Naive thymus-derived CD4-positive, alpha-beta T cell (primary cell): ENCODE data around the gene MSTN. TPM values are rescaled to one million over a fixed set of nuclear protein-coding genes. Genes with fewer than 3 reads are reported as not detected.

Source experiments
- ATAC-seq: fragments of 150-1000 bp; cut with Tn5 transposase; 2 replicates; pipeline ENCODE4 v1.10.0; 2021; ENCODE audit warnings: mild to moderate bottlenecking, moderate library complexity
- CTCF ChIA-PET: fragments of 350-600 bp; sonication (Branson Sonifier 250); formaldehyde crosslinking; loops from one replicate; lab custom pipeline; 2021; ENCODE audit warnings: antibody characterized with exemption; lab: Charles Lee
- POLR2A ChIA-PET: fragments of 350-600 bp; sonication (Branson Sonifier 250); formaldehyde crosslinking; loops from one replicate; lab custom pipeline; 2021; ENCODE audit warnings: antibody characterized with exemption, inconsistent platforms; lab: Charles Lee
- DNase-seq, 9 donors: peaks; one replicate each; pipeline versions ENCODE4 v3.0.0 to v3.0.0-alpha.2; 2020 to 2022; ENCODE audit warnings: mixed read lengths in 1 of 9
- H3K27ac ChIP-seq: one replicate; pipeline ENCODE4 v1.7.0; 2013; ENCODE audit warnings: mild to moderate bottlenecking, low read depth, low read length, moderate library complexity
- H3K27me3 ChIP-seq, 2 donors: one replicate each; pipeline ENCODE4 v1.7.0; 2013; ENCODE audit warnings: low read length in 2 of 2, mild to moderate bottlenecking in 2 of 2, moderate library complexity in 2 of 2; ENCODE audit not compliant: control insufficient read depth in 2 of 2, insufficient read depth in 2 of 2
- H3K36me3 ChIP-seq, 3 experiments: 1 replicate in 2 of 3; 2 replicates in 1 of 3; pipeline ENCODE4 v1.7.0; 2013; ENCODE audit warnings: low read length in 3 of 3, mild to moderate bottlenecking in 3 of 3, moderate library complexity in 1 of 3; ENCODE audit not compliant: insufficient read depth in 3 of 3, control insufficient read depth in 2 of 3
- H3K4me1 ChIP-seq, 2 donors: one replicate each; pipeline ENCODE4 v1.7.0; 2013; ENCODE audit warnings: low read length in 2 of 2, mild to moderate bottlenecking in 2 of 2, moderate library complexity in 1 of 2; ENCODE audit not compliant: control insufficient read depth in 2 of 2, insufficient read depth in 2 of 2
- H3K4me3 ChIP-seq: 2 replicates; pipeline ENCODE4 v1.7.0; 2013; ENCODE audit warnings: mild to moderate bottlenecking, low read length
- H3K9me3 ChIP-seq, 3 experiments: 1 replicate in 2 of 3; 2 replicates in 1 of 3; pipeline ENCODE4 v1.7.0; 2013; ENCODE audit warnings: low read length in 3 of 3; ENCODE audit not compliant: control insufficient read depth in 2 of 3
- H3K27ac Mint-ChIP-seq, 9 donors: one replicate each; pipeline ENCODE4 v1.8.0; 2020 to 2022; ENCODE audit warnings: mixed read lengths in 9 of 9, mild to moderate bottlenecking in 8 of 9, moderate library complexity in 5 of 9, inconsistent platforms in 2 of 9
- H3K27me3 Mint-ChIP-seq, 5 donors: one replicate each; pipeline ENCODE4 v1.8.0; 2021 to 2022; ENCODE audit warnings: mixed read lengths in 5 of 5, mild to moderate bottlenecking in 1 of 5
- H3K36me3 Mint-ChIP-seq, 5 donors: one replicate each; pipeline ENCODE4 v1.8.0; 2020 to 2022; ENCODE audit warnings: mixed read lengths in 5 of 5, mild to moderate bottlenecking in 3 of 5, inconsistent platforms in 1 of 5
- H3K4me1 Mint-ChIP-seq, 7 donors: one replicate each; pipeline ENCODE4 v1.8.0; 2020 to 2022; ENCODE audit warnings: mixed read lengths in 7 of 7, mild to moderate bottlenecking in 3 of 7, inconsistent platforms in 1 of 7
- H3K4me3 Mint-ChIP-seq, 10 donors: one replicate each; pipeline ENCODE4 v1.8.0; 2020 to 2022; ENCODE audit warnings: mild to moderate bottlenecking in 10 of 10, mixed read lengths in 10 of 10, moderate library complexity in 6 of 10, inconsistent platforms in 2 of 10
- H3K9me3 Mint-ChIP-seq, 11 donors: one replicate each; pipeline ENCODE4 v1.8.0; 2020 to 2022; ENCODE audit warnings: mixed read lengths in 11 of 11, mild to moderate bottlenecking in 4 of 11, inconsistent platforms in 1 of 11, moderate library complexity in 1 of 11
- intact Hi-C, 2 donors: fragments of 100-400 bp; cut with micrococcal nuclease; formaldehyde crosslinking; loops; one replicate each; pipeline ENCODE4 v1.15.1; 2023
- polyA plus RNA-seq, 2 donors: library from polyadenylated mRNA; unstranded; fragments of 300-500 nt; fragmentation: Illumina TruSeq; gene quantifications; one replicate each; pipeline ENCODE4 v1.2.3, GENCODE V29; 2021
- total RNA-seq, 6 experiments: library from RNA in 5 of 6; stranded (reverse) in 5 of 6; gene quantifications; 1 replicate in 5 of 6; 2 replicates in 1 of 6; pipeline ENCODE4 v1.2.3 and lab custom pipeline; 2021 to 2026

Gene MSTN
- total and polyA plus RNA-seq, 7 experiments from 2014 or later: 0.10 to 0.29 (median 0.19) TPM; not detected in 4

GRCh38 chr2:190103144-190103543 lies 40.6 kb upstream of the MSTN start:
- H3K4me1 Mint-ChIP-seq: peaks cover 0 to 7% (median 0%) of the 10 kb centered on the region in 7 donors
- DNase-seq (no peak), ATAC-seq (no peak)
- Histone ChIP-seq H3K4me3 (no peak overlapping the region), H3K27me3 (no peaks in the 10 kb centered on the region), H3K36me3 (no peaks in the 10 kb centered on the region), H3K4me1 (no peaks in the 10 kb centered on the region), H3K27ac (no peak overlapping the region), H3K9me3 (no peaks in the 10 kb centered on the region)
- CTCF ChIA-PET: no interaction called here
- POLR2A ChIA-PET: no interaction called here
- H3K27me3 Mint-ChIP-seq: peaks cover 0 to 19% (median 15%) of the 10 kb centered on the region in 5 donors
- H3K27ac Mint-ChIP-seq: no peak overlapping the region
- no peak overlapping the region for H3K4me3 Mint-ChIP-seq
- H3K9me3 Mint-ChIP-seq: peaks cover 0 to 10% (median 4%) of the 10 kb centered on the region in 11 donors
- H3K36me3 Mint-ChIP-seq: peaks cover 0 to 9% (median 2%) of the 10 kb centered on the region in 5 donors
- intact Hi-C loops: no loop called here

GRCh38 chr2:190099890-190100697 lies 37.6 kb upstream of the MSTN start:
- Mint-ChIP-seq H3K36me3 (peaks cover 0 to 9% (median 2%) of the 10 kb centered on the region in 5 donors), H3K4me3 (no peak overlapping the region), H3K27me3 (peaks cover 0 to 19% (median 5%) of the 10 kb centered on the region in 5 donors), H3K27ac (no peak overlapping the region), H3K4me1 (peaks cover 0 to 7% (median 0%) of the 10 kb centered on the region in 7 donors), H3K9me3 (peaks cover 0 to 10% (median 4%) of the 10 kb centered on the region in 11 donors)
- intact Hi-C loops: no loop called here
- Histone ChIP-seq H3K4me1 (no peaks in the 10 kb centered on the region), H3K27me3 (no peaks in the 10 kb centered on the region), H3K36me3 (no peaks in the 10 kb centered on the region), H3K9me3 (no peaks in the 10 kb centered on the region), H3K4me3 (no peak overlapping the region), H3K27ac (no peak overlapping the region)
- DNase-seq: no peak
- POLR2A ChIA-PET: no interaction called here
- CTCF ChIA-PET: no interaction called here
- no peak for ATAC-seq

GRCh38 chr2:190098851-190099250 lies 36.3 kb upstream of the MSTN start:
- H3K27me3 Mint-ChIP-seq: peaks cover 0 to 19% (median 5%) of the 10 kb centered on the region in 5 donors
- no peaks in the 10 kb centered on the region for H3K9me3 ChIP-seq
- no peaks in the 10 kb centered on the region for H3K36me3 ChIP-seq
- no peak overlapping the region for H3K27ac ChIP-seq
- H3K27me3 ChIP-seq: no peaks in the 10 kb centered on the region
- peaks cover 0 to 7% (median 0%) of the 10 kb centered on the region in 7 donors for H3K4me1 Mint-ChIP-seq
- CTCF ChIA-PET: interaction anchor here (0.6 kb wide), 1 partner anchor 1153 kb away, joined by 4 read pairs; no protein-coding TSS in a partner anchor
- intact Hi-C loops: no loop called here
- no peak for ATAC-seq
- no peak for DNase-seq
- H3K36me3 Mint-ChIP-seq: peaks cover 0 to 9% (median 2%) of the 10 kb centered on the region in 5 donors
- POLR2A ChIA-PET: no interaction called here
- H3K4me3 Mint-ChIP-seq: no peak overlapping the region
- no peak overlapping the region for H3K4me3 ChIP-seq
- H3K27ac Mint-ChIP-seq: peak overlapping the region in 1 of 9 donors; percentile 17
- H3K4me1 ChIP-seq: no peaks in the 10 kb centered on the region
- peaks cover 0 to 10% (median 4%) of the 10 kb centered on the region in 11 donors for H3K9me3 Mint-ChIP-seq

- POLR2A ChIA-PET: no interaction called here
- intact Hi-C loops: no loop called here
- CTCF ChIA-PET: no interaction called here
- H3K4me1 Mint-ChIP-seq: peaks cover 0 to 7% (median 0%) of the 10 kb centered on the region in 7 donors
- H3K9me3 Mint-ChIP-seq: peaks cover 0 to 7% (median 4%) of the 10 kb centered on the region in 11 donors
- H3K4me3 Mint-ChIP-seq: no peak overlapping the region
- H3K27ac Mint-ChIP-seq: no peak overlapping the region
- H3K36me3 Mint-ChIP-seq: peaks cover 0 to 9% (median 2%) of the 10 kb centered on the region in 5 donors
- no peaks in the 10 kb centered on the region for H3K27me3 ChIP-seq
- no peaks in the 10 kb centered on the region for H3K36me3 ChIP-seq
- H3K4me3 ChIP-seq: no peak overlapping the region
- ATAC-seq (no peak), DNase-seq (no peak)
- H3K27ac ChIP-seq: no peak overlapping the region
- peaks cover 0 to 6% (median 0%) of the 10 kb centered on the region in 5 donors for H3K27me3 Mint-ChIP-seq
- no peaks in the 10 kb centered on the region for H3K4me1 ChIP-seq
- H3K9me3 ChIP-seq: no peaks in the 10 kb centered on the region
Measured at GRCh38 chr2:190097115-190097514, 34.6 kb upstream of the MSTN start.

GRCh38 chr2:190094316-190094871 lies 31.9 kb upstream of the MSTN start:
- Histone ChIP-seq H3K27ac (no peak overlapping the region), H3K36me3 (no peaks in the 10 kb centered on the region), H3K4me3 (no peak overlapping the region), H3K4me1 (no peaks in the 10 kb centered on the region), H3K27me3 (no peaks in the 10 kb centered on the region), H3K9me3 (no peaks in the 10 kb centered on the region)
- no peak for DNase-seq
- Mint-ChIP-seq H3K27me3 (no peaks in the 10 kb centered on the region), H3K9me3 (peaks cover 0 to 4% (median 0%) of the 10 kb centered on the region in 11 donors), H3K36me3 (no peaks in the 10 kb centered on the region), H3K4me1 (peaks cover 0 to 7% (median 0%) of the 10 kb centered on the region in 7 donors), H3K4me3 (no peak overlapping the region), H3K27ac (no peak overlapping the region)
- no peak for ATAC-seq
- intact Hi-C loops: no loop called here
- CTCF ChIA-PET: no interaction called here
- POLR2A ChIA-PET: no interaction called here

- Mint-ChIP-seq H3K9me3 (peaks cover 0 to 3% (median 0%) of the 10 kb centered on the region in 11 donors), H3K4me1 (peaks cover 0 to 3% (median 0%) of the 10 kb centered on the region in 7 donors), H3K27me3 (no peaks in the 10 kb centered on the region), H3K36me3 (no peaks in the 10 kb centered on the region), H3K27ac (no peak overlapping the region), H3K4me3 (no peak overlapping the region)
- ChIA-PET POLR2A (no interaction called here), CTCF (no interaction called here)
- no peak overlapping the region for H3K4me3 ChIP-seq
- intact Hi-C loops: no loop called here
- no peak for DNase-seq
- no peaks in the 10 kb centered on the region for H3K36me3 ChIP-seq
- no peaks in the 10 kb centered on the region for H3K4me1 ChIP-seq
- no peaks in the 10 kb centered on the region for H3K27me3 ChIP-seq
- no peaks in the 10 kb centered on the region for H3K9me3 ChIP-seq
- ATAC-seq: no peak
- H3K27ac ChIP-seq: no peak overlapping the region
Measured at GRCh38 chr2:190093793-190094192, 31.3 kb upstream of the MSTN start.
